ENCODE measurements around the gene TMEM215.

- TF ChIP-seq EZH2 (IDR thresholded peaks at IDR 0.05; ENCODE audit: borderline replicate concordance, insufficient read depth, low read length, poor library complexity, severe bottlenecking) (no peak), TAF1 (IDR thresholded peaks at IDR 0.05; ENCODE audit: low read depth) (no peak), CTCF (IDR thresholded peaks at IDR 0.05; ENCODE audit: poor library complexity, severe bottlenecking) (no peak), RAD21 (conservative IDR thresholded peaks at IDR 0.05) (no peak), MXI1 (conservative IDR thresholded peaks at IDR 0.05; ENCODE audit: poor library complexity, severe bottlenecking) (no peak), EP300 (conservative IDR thresholded peaks at IDR 0.05; ENCODE audit: poor library complexity, severe bottlenecking) (no peak), POLR2AphosphoS5 (IDR thresholded peaks at IDR 0.05) (no peak), SMC3 (conservative IDR thresholded peaks at IDR 0.05; ENCODE audit: poor library complexity) (no peak), REST (IDR thresholded peaks at IDR 0.05; ENCODE audit: borderline replicate concordance) (no peak)
These were observed 39.8 kb downstream of the TMEM215 start for GRCh38 chr9:32823101-32823500.
